HCT116 (cell line): Measurements from ENCODE around the gene OPN1MW. TPM values are rescaled to one million over a fixed set of nuclear protein-coding genes. Genes with fewer than 3 reads are reported as not detected.
"Not testable (repeated sequence)": the region's sequence is repeated elsewhere in the genome, so short reads cannot be mapped to it uniquely, and the experiment has no call there.

Source experiments
- ATAC-seq: fragments of 200-7000 bp; cut with Tn5 transposase; 2 replicates; pipeline ENCODE4 v1.9.1; 2020; ENCODE audit warnings: mild to moderate bottlenecking, moderate library complexity
- Bru-seq: library from RNA; stranded (reverse); fragments of 400-500 nt; gene quantifications from one replicate; lab custom pipeline; 2021; lab: Mats Ljungman, UMichigan
- BruChase-seq, 2 experiments: library from RNA; stranded (reverse); fragments of 400-500 nt; gene quantifications; one replicate each; lab custom pipeline; 2021; lab: Mats Ljungman, UMichigan
- BruUV-seq: library from RNA; stranded (reverse); fragments of 400-500 nt; replicated peaks from 2 replicates; lab custom pipeline; 2021; lab: Mats Ljungman, UMichigan
- CTCF ChIA-PET: fragments of 300-600 bp; sonication (Branson Sonifier 250); formaldehyde crosslinking; loops from one replicate; lab custom pipeline; 2021; ENCODE audit warnings: antibody characterized with exemption; lab: Charles Lee
- POLR2A ChIA-PET: fragments of 300-600, 350-600 bp; sonication (Branson Sonifier 250); formaldehyde crosslinking; loops from one replicate; lab custom pipeline; 2021; ENCODE audit warnings: antibody characterized with exemption; lab: Charles Lee
- RAD21 ChIA-PET, 2 experiments: fragments of 300-600 bp; sonication (Branson Sonifier 250); formaldehyde crosslinking; loops; one replicate each; lab custom pipeline; 2023; ENCODE audit warnings: low total read pairs in 2 of 2; ENCODE audit not compliant: uncharacterized antibody in 2 of 2, unreplicated experiment in 2 of 2, low non-redundant PET in 1 of 2; lab: Charles Lee
- DNase-seq: peaks from one replicate; pipeline ENCODE4 v3.0.0-alpha.2; 2010; ENCODE audit warnings: low read depth, low spot score
- H2AFZ ChIP-seq: fragments of 200-600 bp; shearing (Covaris generic), sonication (generic); 2 replicates; pipeline ENCODE4 v1.6.1; 2017; ENCODE audit warnings: low read depth, mixed run types, mixed read lengths, antibody characterized with exemption, low read length; ENCODE audit not compliant: poor library complexity, severe bottlenecking
- H3K27ac ChIP-seq: 2 replicates; pipeline ENCODE4 v1.5.1; 2012; ENCODE audit warnings: low read depth, low read length
- H3K27me3 ChIP-seq: fragments of 200-600 bp; sonication (generic); 2 replicates; pipeline ENCODE4 v1.6.1; 2016; ENCODE audit warnings: mixed run types, low read length, mixed read lengths; ENCODE audit not compliant: insufficient read depth
- H3K36me3 ChIP-seq, 2 experiments: fragments of 200-500 bp in 1 of 2; fragments of 200-600 bp in 1 of 2; sonication (Bioruptor generic) in 1 of 2; sonication (generic) in 1 of 2; 2 replicates each; pipeline versions ENCODE4 v1.5.1 to v1.6.1; 2014 to 2016; ENCODE audit warnings: low read length in 2 of 2, inconsistent platforms in 1 of 2, mixed read lengths in 1 of 2, mixed run types in 1 of 2; ENCODE audit not compliant: insufficient read depth in 2 of 2, control insufficient read depth in 1 of 2
- H3K4me1 ChIP-seq, 2 experiments: fragments of 200-600 bp in 1 of 2; sonication (generic) in 1 of 2; 2 replicates each; pipeline versions ENCODE4 v1.5.1 to v1.6.1; 2012 to 2017; ENCODE audit warnings: low read length in 2 of 2, inconsistent platforms in 1 of 2, mild to moderate bottlenecking in 1 of 2, mixed read lengths in 1 of 2, mixed run types in 1 of 2, moderate library complexity in 1 of 2; ENCODE audit not compliant: insufficient read depth in 2 of 2, control insufficient read depth in 1 of 2
- H3K4me2 ChIP-seq: fragments of 200-600 bp; sonication (generic); 2 replicates; pipeline ENCODE4 v1.6.1; 2017; ENCODE audit warnings: mixed run types, low read length, mixed read lengths
- H3K4me3 ChIP-seq, 2 experiments: fragments of 200-600 bp in 1 of 2; sonication (generic) in 1 of 2; replicated peaks in 1 of 2; 2 replicates each; pipeline ENCODE4 v1.5.1; 2011 to 2016; ENCODE audit warnings: low read length in 2 of 2, control low read depth in 1 of 2, low read depth in 1 of 2, mild to moderate bottlenecking in 1 of 2, mixed read lengths in 1 of 2, mixed run types in 1 of 2
- H3K79me2 ChIP-seq: fragments of 200-600 bp; sonication (generic); 2 replicates; pipeline ENCODE4 v1.6.1; 2017; ENCODE audit warnings: mild to moderate bottlenecking, mixed run types, low read length, moderate library complexity, mixed read lengths; ENCODE audit not compliant: insufficient read depth
- H3K9ac ChIP-seq: fragments of 200-600 bp; sonication (generic); 2 replicates; pipeline ENCODE4 v1.6.1; 2016; ENCODE audit warnings: low read length, mixed read lengths
- H3K9me2 ChIP-seq: fragments of 200-600 bp; sonication (generic), shearing (Covaris generic); 2 replicates; pipeline ENCODE4 v1.6.1; 2017; ENCODE audit warnings: mixed run types, mild to moderate bottlenecking, moderate library complexity; ENCODE audit not compliant: insufficient read depth
- H3K9me3 ChIP-seq, 2 experiments: fragments of 200-500 bp in 1 of 2; fragments of 200-600 bp in 1 of 2; sonication (Bioruptor generic) in 1 of 2; sonication (generic) in 1 of 2; 2 replicates each; pipeline ENCODE4 v1.6.1; 2014 to 2017; ENCODE audit warnings: low read length in 2 of 2, mixed read lengths in 2 of 2, inconsistent platforms in 1 of 2, low read depth in 1 of 2, mild to moderate bottlenecking in 1 of 2, mixed run types in 1 of 2, moderate library complexity in 1 of 2; ENCODE audit not compliant: control insufficient read depth in 1 of 2, insufficient read depth in 1 of 2
- H4K20me1 ChIP-seq: fragments of 200-600 bp; sonication (generic), shearing (Covaris generic); 2 replicates; pipeline ENCODE4 v1.6.1; 2017; ENCODE audit warnings: mixed run types, mild to moderate bottlenecking, moderate library complexity; ENCODE audit not compliant: insufficient read depth
- ATF3 ChIP-seq: IDR thresholded peaks from 2 replicates; pipeline ENCODE4 v1.6.1; 2012
- CBX3 ChIP-seq: IDR thresholded peaks from 2 replicates; pipeline ENCODE4 v1.6.1; 2012; ENCODE audit warnings: low read depth
- CEBPB ChIP-seq: IDR thresholded peaks from 2 replicates; pipeline ENCODE4 v1.6.1; 2012; ENCODE audit warnings: low read depth
- CTCF ChIP-seq, 3 experiments: fragments of 200-600 bp in 1 of 3; sonication (generic) in 1 of 3; IDR thresholded peaks in 2 of 3; conservative IDR thresholded peaks in 1 of 3; 2 replicates each; pipeline ENCODE4 v1.5.1; 2012 to 2017; ENCODE audit warnings: low read depth in 2 of 3, low read length in 2 of 3, antibody characterized with exemption in 1 of 3, borderline replicate concordance in 1 of 3, control low read depth in 1 of 3, mild to moderate bottlenecking in 1 of 3, mixed read lengths in 1 of 3, mixed run types in 1 of 3, moderate library complexity in 1 of 3; ENCODE audit not compliant: insufficient read depth in 1 of 3
- EGR1 ChIP-seq: IDR thresholded peaks from 2 replicates; pipeline ENCODE4 v1.6.1; 2012; ENCODE audit warnings: low read depth
- EZH2 ChIP-seq: fragments of 200-600 bp; sonication (generic); IDR thresholded peaks from 2 replicates; pipeline ENCODE4 v1.6.1; 2017; ENCODE audit warnings: antibody characterized with exemption, mixed run types
- EZH2phosphoT487 ChIP-seq: fragments of 200-600 bp; IDR thresholded peaks from 2 replicates; pipeline ENCODE4 v1.6.1; 2018; ENCODE audit warnings: antibody characterized with exemption, borderline replicate concordance
- REST ChIP-seq: IDR thresholded peaks from 2 replicates; pipeline ENCODE4 v1.6.1; 2012; ENCODE audit warnings: low read depth
- SIN3A ChIP-seq: IDR thresholded peaks from 2 replicates; pipeline ENCODE4 v1.6.1; 2012; ENCODE audit warnings: low read depth
- SP1 ChIP-seq: IDR thresholded peaks from 2 replicates; pipeline ENCODE4 v1.6.1; 2012; ENCODE audit warnings: low read depth
- SRF ChIP-seq: IDR thresholded peaks from 2 replicates; pipeline ENCODE4 v1.6.1; 2012; ENCODE audit warnings: low read depth
- TCF7L2 ChIP-seq: IDR thresholded peaks from 2 replicates; pipeline ENCODE4 v1.7.0; 2011; ENCODE audit warnings: borderline replicate concordance, inconsistent platforms; ENCODE audit not compliant: insufficient read depth, insufficient read length; ENCODE audit errors: extremely low read depth
- ZFX ChIP-seq: fragments of 450-650 bp; IDR thresholded peaks from 2 replicates; pipeline ENCODE4 v1.6.1; 2017
- intact Hi-C: fragments of 100-400 bp; cut with micrococcal nuclease; formaldehyde crosslinking; loops from 2 replicates; pipeline ENCODE4 v1.10.0; 2022
- long read RNA-seq: library from polyadenylated mRNA; unstranded; transcript quantifications from one replicate; pipeline ENCODE4 v2.0.0, GENCODE V29; 2021; ENCODE audit not compliant: unreplicated experiment
- polyA plus RNA-seq: library from polyadenylated mRNA; unstranded; fragments of >200 nt; gene quantifications from 2 replicates; pipeline ENCODE4 v1.2.1, GENCODE V29; 2012; ENCODE audit warnings: missing spikeins
- total RNA-seq: library from RNA; stranded (reverse); gene quantifications from one replicate; pipeline ENCODE4 v1.2.1, GENCODE V29; 2021; ENCODE audit not compliant: unreplicated experiment

OPN1MW gene
- total RNA-seq (not detected), Bru-seq, nascent RNA (not detected), BruChase-seq, experiment 1, labeled RNA remaining after a 6-hour chase (not detected), BruChase-seq, experiment 2, labeled RNA remaining after a 2-hour chase (not detected)
- polyA plus RNA-seq = not detected in 2 replicates
- long read RNA-seq = 0 reads

- H3K4me1 ChIP-seq, H3K79me2 ChIP-seq, H3K9me2 ChIP-seq, H3K27me3 ChIP-seq, POLR2A ChIA-PET, BruUV-seq, H3K36me3 ChIP-seq, H3K9me3 ChIP-seq, intact Hi-C loops, H3K9ac ChIP-seq, H3K27ac ChIP-seq, DNase-seq, RAD21 ChIA-PET, CTCF ChIA-PET, H3K4me3 ChIP-seq, H2AFZ ChIP-seq, H4K20me1 ChIP-seq, ATAC-seq, H3K4me2 ChIP-seq: not testable (repeated sequence)
Measured at GRCh38 chrX:154182296-154182695, at the start of gene OPN1MW. Gene OPN1MW, plus strand, starts transcription at chrX:154182596. Its CDS starts 82 bp downstream, at chrX:154182678.

GRCh38 chrX:154135458-154136229, 46.8 kb upstream of the OPN1MW start:
- RAD21 ChIA-PET = no interaction called here
- DNase-seq = no peak
- TF ChIP-seq EZH2phosphoT487 = no peak
- TF ChIP-seq CTCF (IDR thresholded peaks at IDR 0.05 in 2 of 3, conservative IDR thresholded peaks at IDR 0.05 in 1 of 3; ENCODE audit: borderline replicate concordance in 1 of 3, insufficient read depth in 1 of 3, low read depth in 2 of 3, low read length in 2 of 3) = no peak
- no peak for TF ChIP-seq CEBPB
- TF ChIP-seq ATF3 = no peak
- no peak for TF ChIP-seq SRF
- no peak for TF ChIP-seq EZH2
- no peak for TF ChIP-seq EGR1
- no peak for TF ChIP-seq ZFX
- no peak for TF ChIP-seq SIN3A
- TF ChIP-seq SP1 = no peak
- TF ChIP-seq CBX3 = no peak
- no peak for TF ChIP-seq TCF7L2
- TF ChIP-seq REST = no peak

More at GRCh38 chrX:154135458-154136229, 46.8 kb upstream of the OPN1MW start:
- Histone ChIP-seq H3K9me3 (no peaks in the 10 kb centered on the region), H3K79me2 (no peaks in the 10 kb centered on the region), H3K27ac (no peak overlapping the region), H4K20me1 (no peaks in the 10 kb centered on the region), H3K9me2 (no peaks in the 10 kb centered on the region), H3K9ac (no peak overlapping the region), H3K4me3 (no peak overlapping the region), H3K4me1 (peaks cover 0 to 4% of the 10 kb centered on the region in 2 experiments; a peak in 1 of 4 replicates), H3K27me3 (no peaks in the 10 kb centered on the region), H3K36me3 (no peaks in the 10 kb centered on the region), H2AFZ (peak overlapping the region; percentile 88), H3K4me2 (no peak overlapping the region)
- intact Hi-C loops = no loop called here
- ChIA-PET CTCF (no interaction called here), POLR2A (no interaction called here)
- no peak for ATAC-seq
- BruUV-seq = no TSS peak
